GM12878 (cell line): Measurements from ENCODE around the gene ETV6. TPM values are rescaled to one million over a fixed set of nuclear protein-coding genes. Genes with fewer than 3 reads are reported as not detected.
A peak's percentile ranks its signal among the peaks of the same experiment; 100 is the strongest.

Experiments
- BMI1 ChIP-seq: fragments of 450-650 bp; IDR thresholded peaks from 2 replicates; pipeline ENCODE4 v1.6.1; 2016; ENCODE audit warnings: mild to moderate bottlenecking, moderate library complexity, borderline replicate concordance
- CBFB ChIP-seq: IDR thresholded peaks from 2 replicates; pipeline ENCODE4 v1.6.1; 2016; ENCODE audit warnings: antibody characterized with exemption, low read depth
- CEBPB ChIP-seq, 2 experiments: fragments of 150-350 bp in 1 of 2; IDR thresholded peaks; 2 replicates each; pipeline ENCODE4 v1.6.1; 2012 to 2014; ENCODE audit warnings: low read depth in 2 of 2, low read length in 2 of 2, borderline replicate concordance in 1 of 2, inconsistent platforms in 1 of 2
- CHD1 ChIP-seq: IDR thresholded peaks from 2 replicates; pipeline ENCODE4 v1.6.1; 2012; ENCODE audit warnings: low read depth, low read length, improper control_type of control experiment
- CHD4 ChIP-seq: fragments of 200-600 bp; sonication (generic); IDR thresholded peaks from 2 replicates; pipeline ENCODE4 v1.6.1; 2016; ENCODE audit warnings: mild to moderate bottlenecking
- CREM ChIP-seq: IDR thresholded peaks from 2 replicates; pipeline ENCODE4 v1.6.1; 2014; ENCODE audit warnings: antibody characterized with exemption, low read depth
- CTCF ChIP-seq, 3 experiments: IDR thresholded peaks in 2 of 3; conservative IDR thresholded peaks in 1 of 3; 2 replicates each; pipeline ENCODE4 v1.5.1; 2011; ENCODE audit warnings: low read depth in 3 of 3, low read length in 3 of 3, mild to moderate bottlenecking in 3 of 3, control low read depth in 2 of 3, moderate library complexity in 2 of 3, inconsistent platforms in 1 of 3, mixed read lengths in 1 of 3; ENCODE audit not compliant: control insufficient read depth in 2 of 3, insufficient read depth in 1 of 3; ENCODE audit errors: extremely low read depth in 1 of 3
- HCFC1 ChIP-seq: fragments of 150-350 bp; IDR thresholded peaks from 2 replicates; pipeline ENCODE4 v1.6.1; 2014; ENCODE audit warnings: low read length
- HDGF ChIP-seq: fragments of 450-650 bp; IDR thresholded peaks from 2 replicates; pipeline ENCODE4 v1.6.1; 2016; ENCODE audit warnings: antibody characterized with exemption
- MLLT1 ChIP-seq: fragments of 450-650 bp; IDR thresholded peaks from 2 replicates; pipeline ENCODE4 v1.6.1; 2016; ENCODE audit warnings: mild to moderate bottlenecking
- NFIC ChIP-seq: IDR thresholded peaks from 2 replicates; pipeline ENCODE4 v1.6.1; 2012; ENCODE audit warnings: low read depth, mild to moderate bottlenecking, inconsistent platforms, low read length, moderate library complexity
- NRF1 ChIP-seq: conservative IDR thresholded peaks from 2 replicates; pipeline ENCODE4 v1.6.1; 2011; ENCODE audit warnings: mild to moderate bottlenecking, low read depth, low read length, improper control_type of control experiment
- POLR2AphosphoS2 ChIP-seq: IDR thresholded peaks from 2 replicates; pipeline ENCODE4 v1.6.1; 2011; ENCODE audit warnings: low read depth, mild to moderate bottlenecking, low read length, improper control_type of control experiment, moderate library complexity
- POU2F2 ChIP-seq: IDR thresholded peaks from 3 replicates; pipeline ENCODE4 v1.6.1; 2011; ENCODE audit warnings: low read depth, mild to moderate bottlenecking, low read length, borderline replicate concordance
- RBBP5 ChIP-seq: fragments of 200-600 bp; sonication (generic); conservative IDR thresholded peaks from 2 replicates; pipeline ENCODE4 v1.6.1; 2016
- RELB ChIP-seq: fragments of 450-650 bp; IDR thresholded peaks from 2 replicates; pipeline ENCODE4 v1.6.1; 2017; ENCODE audit warnings: low read depth, mild to moderate bottlenecking, moderate library complexity
- polyA plus RNA-seq, 11 experiments: library from polyadenylated mRNA; depleted of rRNA in 4 of 11; unstranded in 6 of 11; stranded (reverse) in 5 of 11; fragments of >200 nt; fragmentation: Nextera tagmentation in 4 of 11; fragmentation: Illumina TruSeq in 1 of 11; extraction: Ambion mirVana in 4 of 11; extraction: Trizol in 1 of 11; gene quantifications; 1 replicate in 1 of 11; 2 replicates in 10 of 11; pipeline versions ENCODE4 v1.2.1 to v1.2.3, GENCODE V29; 2011 to 2016; ENCODE audit warnings: inconsistent platforms in 2 of 11, missing spikeins in 2 of 11, low read depth in 1 of 11
- total RNA-seq, 4 experiments: library from RNA; depleted of rRNA in 3 of 4; stranded (reverse); fragments of >200 nt in 3 of 4; fragmentation: Illumina TruSeq in 1 of 4; extraction: Trizol in 1 of 4; gene quantifications; 2 replicates each; pipeline versions ENCODE4 v1.2.1 to v1.2.3, GENCODE V29; 2013 to 2021
- TF ChIP-seq, protein P1 (sequence below): IDR thresholded peaks from 2 replicates; pipeline ENCODE4 v1.6.1; 2012; ENCODE audit warnings: mild to moderate bottlenecking, low read depth, low read length
- TF ChIP-seq, protein P2 (sequence below): fragments of 450-650 bp; formaldehyde crosslinking; IDR thresholded peaks from 2 replicates; pipeline ENCODE4 v1.4.0; 2020; ENCODE audit warnings: mild to moderate bottlenecking, moderate library complexity

ETV6 gene
- total and polyA plus RNA-seq, 10 of the 15 experiments (the other 5 are each of a cell fraction or from before 2014, with no cell fraction given), result 6.6 to 74.8 (median 24.6) TPM

DNA sequence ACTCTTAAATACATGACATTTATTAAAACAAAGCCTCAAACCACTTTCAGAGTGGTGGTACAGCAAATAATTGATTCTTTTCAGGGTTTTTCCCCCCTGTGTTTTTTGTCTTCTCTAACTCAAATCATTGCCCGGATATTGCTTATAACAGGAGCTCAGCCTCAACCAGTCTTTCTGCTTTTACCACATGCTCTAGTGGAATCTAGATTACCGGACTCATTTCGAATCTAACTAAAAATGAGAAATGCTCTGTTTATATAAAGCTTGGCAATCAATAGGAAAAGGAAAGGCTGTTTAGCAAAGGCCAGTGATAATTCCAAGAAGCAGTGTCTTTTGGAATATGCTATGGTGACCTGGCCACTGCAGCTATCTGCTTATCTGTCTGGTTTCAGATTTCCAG is 161.5 kb downstream of the ETV6 start (continued):
- TF ChIP-seq CBFB (no peak), RELB (no peak), BMI1 (no peak), CREM (peak; percentile 56; the same call in 1 of the 2 replicates), RBBP5 (no peak), POLR2AphosphoS2 (no peak), NFIC (peak; percentile 89), CHD1 (no peak), NRF1 (no peak), HCFC1 (no peak), CTCF (IDR thresholded peaks at IDR 0.05 in 2 of 3, conservative IDR thresholded peaks at IDR 0.05 in 1 of 3; ENCODE audit: control insufficient read depth in 2 of 3, extremely low read depth in 1 of 3, insufficient read depth in 1 of 3, low read depth in 3 of 3, low read length in 3 of 3) (no peak), POU2F2 (no peak), MLLT1 (no peak), CEBPB (IDR thresholded peaks at IDR 0.05; ENCODE audit: borderline replicate concordance in 1 of 2, low read depth in 2 of 2, low read length in 2 of 2) (no peak), CHD4 (no peak), HDGF (no peak)
- TF ChIP-seq, protein P1, sequence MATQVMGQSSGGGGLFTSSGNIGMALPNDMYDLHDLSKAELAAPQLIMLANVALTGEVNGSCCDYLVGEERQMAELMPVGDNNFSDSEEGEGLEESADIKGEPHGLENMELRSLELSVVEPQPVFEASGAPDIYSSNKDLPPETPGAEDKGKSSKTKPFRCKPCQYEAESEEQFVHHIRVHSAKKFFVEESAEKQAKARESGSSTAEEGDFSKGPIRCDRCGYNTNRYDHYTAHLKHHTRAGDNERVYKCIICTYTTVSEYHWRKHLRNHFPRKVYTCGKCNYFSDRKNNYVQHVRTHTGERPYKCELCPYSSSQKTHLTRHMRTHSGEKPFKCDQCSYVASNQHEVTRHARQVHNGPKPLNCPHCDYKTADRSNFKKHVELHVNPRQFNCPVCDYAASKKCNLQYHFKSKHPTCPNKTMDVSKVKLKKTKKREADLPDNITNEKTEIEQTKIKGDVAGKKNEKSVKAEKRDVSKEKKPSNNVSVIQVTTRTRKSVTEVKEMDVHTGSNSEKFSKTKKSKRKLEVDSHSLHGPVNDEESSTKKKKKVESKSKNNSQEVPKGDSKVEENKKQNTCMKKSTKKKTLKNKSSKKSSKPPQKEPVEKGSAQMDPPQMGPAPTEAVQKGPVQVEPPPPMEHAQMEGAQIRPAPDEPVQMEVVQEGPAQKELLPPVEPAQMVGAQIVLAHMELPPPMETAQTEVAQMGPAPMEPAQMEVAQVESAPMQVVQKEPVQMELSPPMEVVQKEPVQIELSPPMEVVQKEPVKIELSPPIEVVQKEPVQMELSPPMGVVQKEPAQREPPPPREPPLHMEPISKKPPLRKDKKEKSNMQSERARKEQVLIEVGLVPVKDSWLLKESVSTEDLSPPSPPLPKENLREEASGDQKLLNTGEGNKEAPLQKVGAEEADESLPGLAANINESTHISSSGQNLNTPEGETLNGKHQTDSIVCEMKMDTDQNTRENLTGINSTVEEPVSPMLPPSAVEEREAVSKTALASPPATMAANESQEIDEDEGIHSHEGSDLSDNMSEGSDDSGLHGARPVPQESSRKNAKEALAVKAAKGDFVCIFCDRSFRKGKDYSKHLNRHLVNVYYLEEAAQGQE, result no peak
- TF ChIP-seq, protein P2, sequence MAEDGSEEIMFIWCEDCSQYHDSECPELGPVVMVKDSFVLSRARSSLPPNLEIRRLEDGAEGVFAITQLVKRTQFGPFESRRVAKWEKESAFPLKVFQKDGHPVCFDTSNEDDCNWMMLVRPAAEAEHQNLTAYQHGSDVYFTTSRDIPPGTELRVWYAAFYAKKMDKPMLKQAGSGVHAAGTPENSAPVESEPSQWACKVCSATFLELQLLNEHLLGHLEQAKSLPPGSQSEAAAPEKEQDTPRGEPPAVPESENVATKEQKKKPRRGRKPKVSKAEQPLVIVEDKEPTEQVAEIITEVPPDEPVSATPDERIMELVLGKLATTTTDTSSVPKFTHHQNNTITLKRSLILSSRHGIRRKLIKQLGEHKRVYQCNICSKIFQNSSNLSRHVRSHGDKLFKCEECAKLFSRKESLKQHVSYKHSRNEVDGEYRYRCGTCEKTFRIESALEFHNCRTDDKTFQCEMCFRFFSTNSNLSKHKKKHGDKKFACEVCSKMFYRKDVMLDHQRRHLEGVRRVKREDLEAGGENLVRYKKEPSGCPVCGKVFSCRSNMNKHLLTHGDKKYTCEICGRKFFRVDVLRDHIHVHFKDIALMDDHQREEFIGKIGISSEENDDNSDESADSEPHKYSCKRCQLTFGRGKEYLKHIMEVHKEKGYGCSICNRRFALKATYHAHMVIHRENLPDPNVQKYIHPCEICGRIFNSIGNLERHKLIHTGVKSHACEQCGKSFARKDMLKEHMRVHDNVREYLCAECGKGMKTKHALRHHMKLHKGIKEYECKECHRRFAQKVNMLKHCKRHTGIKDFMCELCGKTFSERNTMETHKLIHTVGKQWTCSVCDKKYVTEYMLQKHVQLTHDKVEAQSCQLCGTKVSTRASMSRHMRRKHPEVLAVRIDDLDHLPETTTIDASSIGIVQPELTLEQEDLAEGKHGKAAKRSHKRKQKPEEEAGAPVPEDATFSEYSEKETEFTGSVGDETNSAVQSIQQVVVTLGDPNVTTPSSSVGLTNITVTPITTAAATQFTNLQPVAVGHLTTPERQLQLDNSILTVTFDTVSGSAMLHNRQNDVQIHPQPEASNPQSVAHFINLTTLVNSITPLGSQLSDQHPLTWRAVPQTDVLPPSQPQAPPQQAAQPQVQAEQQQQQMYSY, result no peak
